G401.6 (cell line): ENCODE results near the gene MBD4.

Experiments used
- FAIRE-seq: peaks from 2 replicates; lab custom pipeline; 2012; peaks lifted over from hg19 to GRCh38; lab: Jason Lieb, UNC

The MBD4 gene

GRCh38 chr3:129463094-129463493, 23.3 kb upstream of the MBD4 start:
- no peak for FAIRE-seq

GRCh38 chr3:129462361-129462968, 22.7 kb upstream of the MBD4 start:
- no peak for FAIRE-seq

DNA sequence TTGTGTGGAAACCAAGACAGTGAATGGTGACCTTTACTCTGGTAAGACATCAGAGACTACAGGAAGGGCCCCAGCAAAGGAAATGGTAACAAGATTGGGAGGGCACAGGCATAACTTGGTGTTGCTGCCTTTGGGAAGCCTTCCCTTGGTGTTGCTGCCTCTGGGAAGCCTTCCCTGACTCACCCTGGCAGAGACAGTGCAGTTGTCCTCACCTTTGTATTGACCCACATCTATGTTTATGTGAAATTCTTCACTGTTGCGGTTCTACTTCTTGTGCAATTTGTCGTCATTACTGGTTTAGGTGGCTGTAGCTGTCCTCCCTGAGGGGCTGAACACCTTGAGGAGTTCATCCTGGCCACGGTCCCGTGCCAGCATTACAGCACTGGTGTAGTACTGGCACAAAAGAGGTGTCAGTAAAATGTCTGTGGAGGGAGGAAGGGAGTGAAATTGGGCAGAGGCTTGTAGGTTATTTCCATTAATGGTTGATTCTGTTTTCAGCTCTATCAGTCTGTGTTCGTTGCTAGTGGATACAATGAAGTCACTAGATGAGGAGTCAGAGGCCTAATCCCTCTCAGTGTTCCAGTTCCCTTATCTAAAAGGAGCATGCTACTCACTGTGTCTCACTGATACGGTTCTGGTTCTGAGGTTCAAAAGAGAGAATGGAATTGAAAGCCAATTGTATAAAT, 21.9 kb upstream of the MBD4 start:
- no peak for FAIRE-seq

- no peak for FAIRE-seq
These were observed 21.3 kb upstream of the MBD4 start for GRCh38 chr3:129461022-129461421.

- FAIRE-seq, result no peak
These were observed 20.8 kb upstream of the MBD4 start for GRCh38 chr3:129460572-129460971.

- FAIRE-seq, result no peak
These were observed 20.4 kb upstream of the MBD4 start for GRCh38 chr3:129460155-129460554.

GRCh38 chr3:129453732-129454131, 14.0 kb upstream of the MBD4 start:
- FAIRE-seq, result no peak

DNA sequence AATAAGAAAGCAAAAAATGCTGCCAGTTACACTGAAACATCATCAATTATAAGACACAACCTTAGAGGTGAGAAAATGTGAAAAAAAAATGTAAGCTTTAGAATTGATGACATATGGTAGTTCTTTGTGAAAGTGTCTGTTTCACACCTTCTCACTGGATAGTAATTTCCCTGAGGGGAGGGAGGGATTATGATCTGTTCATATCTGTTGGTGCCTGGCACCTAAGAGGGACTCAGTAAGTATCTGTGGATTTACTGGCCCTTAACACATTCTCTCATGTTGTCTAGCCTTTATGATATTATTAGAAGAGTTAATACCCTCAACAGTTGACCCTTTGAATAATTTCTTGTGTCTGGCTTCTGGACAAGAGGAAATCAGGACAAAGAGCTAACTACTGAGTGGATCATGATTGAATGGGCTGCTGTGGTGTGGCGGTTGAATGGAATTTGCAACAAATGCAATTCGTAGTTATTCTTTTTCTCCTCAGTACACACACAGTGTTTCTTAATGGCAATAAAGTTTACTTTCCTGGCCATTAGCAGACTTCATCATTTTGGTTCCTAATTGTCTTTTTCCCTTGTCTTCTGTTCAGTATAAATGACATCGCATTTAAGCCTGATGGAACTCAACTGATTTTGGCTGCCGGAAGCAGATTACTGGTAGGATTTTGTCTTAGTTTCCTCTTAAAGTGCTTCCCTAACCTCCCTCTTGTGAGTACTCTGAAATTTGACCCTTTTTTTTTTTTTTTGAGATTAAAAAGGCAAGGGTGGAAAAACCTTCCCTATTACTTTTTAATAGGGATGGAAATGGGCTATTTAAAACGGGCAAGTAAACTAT, 9.7 kb upstream of the MBD4 start:
- FAIRE-seq, result no peak

DNA sequence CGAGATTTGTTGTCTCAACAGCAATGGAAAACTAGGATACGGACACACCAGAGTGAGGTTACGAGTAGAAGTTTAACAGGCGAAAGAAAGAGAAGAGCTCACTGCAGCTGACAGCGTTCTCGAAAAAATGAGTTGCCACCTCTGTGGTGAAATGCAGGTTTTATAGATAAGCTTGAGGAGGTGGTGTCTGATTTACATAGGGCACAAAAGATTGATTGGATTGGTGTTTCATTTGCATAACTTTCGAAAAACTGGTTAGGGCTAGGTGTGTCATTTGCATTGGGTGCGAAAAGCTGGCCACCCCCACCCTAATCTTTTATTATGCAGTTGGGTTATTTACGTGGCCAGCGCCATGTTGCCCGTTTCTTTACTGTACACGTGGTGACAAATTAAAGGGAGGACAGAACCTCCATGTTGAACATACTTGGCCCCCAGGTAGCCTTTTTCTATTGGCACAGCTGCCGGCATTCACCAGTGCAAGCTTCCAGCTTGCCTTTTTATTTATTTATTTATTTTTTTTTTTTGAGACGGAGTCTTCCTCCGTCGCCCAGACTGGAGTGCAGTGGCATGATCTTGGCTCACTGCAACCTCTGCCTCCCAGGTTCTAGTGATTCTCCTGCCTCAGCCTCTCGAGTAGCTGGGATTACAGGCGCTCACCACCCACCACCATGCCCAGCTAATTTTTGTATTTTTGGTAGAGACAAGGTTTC, 8.6 kb upstream of the MBD4 start:
- FAIRE-seq, result no peak

GRCh38 chr3:129446926-129447325, 7.2 kb upstream of the MBD4 start:
- FAIRE-seq, result no peak

DNA sequence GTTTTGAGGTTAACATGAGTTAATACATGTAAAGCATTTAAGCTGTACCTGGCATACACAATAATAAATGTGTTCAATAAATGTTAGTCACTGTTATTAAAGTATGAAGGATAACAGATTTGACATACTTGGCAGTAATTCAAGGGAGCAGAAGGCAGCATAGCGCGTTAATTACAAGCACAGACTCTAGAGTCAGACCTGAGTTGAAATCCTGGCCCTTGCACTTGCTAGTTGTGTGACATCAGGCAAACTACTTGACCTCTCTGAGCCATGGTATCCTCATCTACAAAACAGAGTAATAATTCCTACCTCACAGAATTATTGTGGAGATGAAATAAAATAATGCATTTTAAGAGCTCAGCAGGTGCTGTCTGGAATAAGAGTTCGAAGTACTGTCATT, 5.7 kb upstream of the MBD4 start:
- no peak for FAIRE-seq

DNA sequence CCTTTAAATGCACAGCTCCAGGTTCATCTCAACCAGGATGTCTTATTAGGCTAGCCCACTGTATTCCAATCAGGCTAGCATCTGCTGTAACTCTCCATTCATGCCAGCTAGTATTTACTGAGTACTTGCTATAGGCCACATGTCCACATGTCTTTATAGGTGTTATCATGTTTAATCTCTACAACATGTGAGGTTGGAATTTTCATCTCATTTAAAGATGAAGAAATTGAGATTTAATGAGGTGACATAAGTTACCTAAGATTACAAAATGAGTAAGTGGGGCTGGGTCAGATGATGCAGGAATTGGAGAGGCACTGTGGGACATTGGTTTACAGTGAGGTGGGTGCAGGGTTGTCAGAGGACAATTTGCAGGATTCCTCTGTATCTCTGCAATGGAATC, 3.2 kb upstream of the MBD4 start:
- FAIRE-seq, result no peak

DNA sequence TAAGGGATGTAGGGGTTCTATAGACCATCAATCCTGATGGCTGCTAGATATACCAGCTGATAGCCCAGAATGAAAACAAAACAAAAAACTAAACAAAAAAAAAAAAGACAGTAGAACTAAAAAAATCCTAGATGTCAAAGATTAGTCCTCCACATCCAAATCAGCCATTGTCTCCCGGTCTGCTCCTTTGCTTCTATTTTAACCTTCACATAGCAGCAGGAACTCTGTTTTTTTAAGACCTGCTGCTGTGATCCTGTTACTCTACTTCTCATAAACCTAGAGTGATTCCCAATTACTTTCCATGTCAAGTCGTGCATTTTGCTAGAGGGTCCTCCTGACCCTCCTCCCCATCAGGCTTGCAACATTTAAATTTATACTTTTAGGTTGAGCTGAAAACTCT, 2.7 kb upstream of the MBD4 start:
- no peak for FAIRE-seq

- no peak for FAIRE-seq
These were observed 2.0 kb upstream of the MBD4 start for GRCh38 chr3:129441782-129442181.

DNA sequence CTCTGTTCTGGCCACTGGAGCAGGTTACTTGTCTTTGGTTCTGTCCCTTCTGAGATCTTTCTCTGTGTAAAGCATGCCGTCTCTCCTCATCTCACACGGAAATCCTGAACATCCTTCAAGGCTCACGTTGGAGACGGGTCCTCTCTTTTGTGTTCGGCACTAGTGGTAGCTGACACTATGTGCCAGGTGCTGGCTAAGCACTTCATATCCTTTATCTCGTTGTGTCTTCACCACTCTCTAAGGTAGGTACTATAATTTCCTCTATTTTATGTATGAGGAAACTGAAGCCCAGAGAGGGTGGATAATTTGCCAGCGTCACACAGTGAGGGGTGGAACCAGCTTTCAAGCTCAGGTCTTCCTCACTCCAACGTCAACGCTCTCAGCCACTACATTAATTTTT, 1.5 kb upstream of the MBD4 start:
- no peak for FAIRE-seq

- FAIRE-seq, result no peak
These were observed 956 bp upstream of the MBD4 start for GRCh38 chr3:129440618-129441190.

DNA sequence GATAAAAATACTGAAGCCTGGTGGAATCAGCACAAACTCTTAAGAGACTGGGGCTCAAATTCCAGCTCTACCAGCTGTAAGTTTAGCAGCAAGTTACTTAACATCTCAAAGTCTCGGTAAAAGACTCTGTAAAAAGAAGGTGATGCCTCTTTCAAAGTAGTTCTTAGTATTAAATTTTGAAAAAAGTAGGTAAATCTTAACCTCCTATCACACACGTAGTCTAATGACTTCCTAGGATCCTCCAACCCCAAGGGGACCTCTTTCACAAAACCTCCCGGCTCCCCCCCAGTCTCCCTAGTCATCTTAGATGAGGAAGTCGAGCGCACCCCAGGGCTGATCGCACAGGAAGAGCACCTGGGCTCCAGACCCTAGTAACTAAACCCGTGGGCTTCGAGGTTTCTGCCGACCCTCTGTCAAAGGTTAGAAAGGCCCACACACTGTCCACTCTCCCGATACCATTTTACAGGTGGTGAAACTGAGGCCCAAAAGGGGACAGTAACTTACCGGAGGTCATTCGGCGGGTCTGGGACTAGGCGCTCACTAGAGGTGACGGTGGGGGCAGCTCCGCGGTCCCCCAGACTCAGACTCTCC, 427 bp downstream of the MBD4 start:
- no peak for FAIRE-seq

DNA sequence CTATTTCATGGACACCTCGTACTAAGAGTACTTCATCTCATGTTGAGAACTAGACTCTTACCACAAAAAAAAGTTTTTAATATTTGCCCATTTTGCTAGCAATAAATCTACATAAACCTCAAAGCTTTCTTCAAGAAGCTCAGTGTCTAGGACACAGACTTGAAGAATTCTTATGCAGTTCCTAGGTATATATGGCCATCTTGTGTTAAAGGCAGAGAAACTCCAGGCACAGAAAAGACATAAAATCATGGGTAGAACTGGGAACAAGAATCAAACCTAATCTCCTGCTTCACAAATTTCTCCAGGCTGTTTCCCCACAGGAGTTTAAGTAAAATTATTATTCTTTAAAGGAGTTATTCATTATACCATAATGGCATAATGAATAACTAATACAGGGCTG, 4.4 kb downstream of the MBD4 start:
- no peak for FAIRE-seq

GRCh38 chr3:129434140-129434539, 5.6 kb downstream of the MBD4 start:
- FAIRE-seq, result no peak

DNA sequence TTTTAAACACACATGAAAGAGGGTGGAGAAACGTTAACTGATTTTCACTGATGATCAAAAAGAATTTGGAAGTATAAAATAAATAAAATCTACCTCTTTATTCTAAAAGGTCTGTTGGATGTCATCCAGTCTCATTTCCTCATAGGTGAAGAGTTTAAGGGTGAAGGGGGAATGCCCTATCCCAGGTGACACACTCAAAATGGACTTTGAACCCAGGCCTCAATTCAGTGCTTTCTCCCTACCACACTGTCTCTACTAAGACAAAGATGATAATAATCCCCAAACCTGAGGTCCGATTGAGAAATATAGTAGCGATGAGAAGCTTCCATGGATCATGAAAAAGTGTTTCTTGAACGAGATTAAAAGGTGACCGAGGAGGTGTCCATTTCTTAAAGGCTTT, 6.2 kb downstream of the MBD4 start:
- FAIRE-seq, result no peak

DNA sequence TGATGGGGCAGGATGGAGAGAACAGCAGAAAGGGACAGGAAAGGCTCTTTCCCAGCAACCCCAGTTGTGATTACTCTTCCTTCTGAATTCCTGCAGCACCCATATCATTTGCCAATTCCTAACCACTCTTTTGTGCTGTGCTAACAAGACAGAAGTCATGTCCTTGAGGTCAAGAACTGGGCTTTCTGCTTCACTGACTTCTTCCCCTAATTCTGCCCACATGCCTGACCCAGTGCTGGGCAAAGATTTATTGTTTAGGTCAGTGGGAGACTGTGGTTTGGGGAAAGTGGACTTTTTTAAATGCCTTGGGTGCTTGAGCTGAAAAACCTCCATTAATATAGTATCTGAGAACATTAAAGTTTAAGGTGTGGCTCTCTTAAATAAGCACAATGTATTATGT, 7.1 kb downstream of the MBD4 start:
- no peak for FAIRE-seq

DNA sequence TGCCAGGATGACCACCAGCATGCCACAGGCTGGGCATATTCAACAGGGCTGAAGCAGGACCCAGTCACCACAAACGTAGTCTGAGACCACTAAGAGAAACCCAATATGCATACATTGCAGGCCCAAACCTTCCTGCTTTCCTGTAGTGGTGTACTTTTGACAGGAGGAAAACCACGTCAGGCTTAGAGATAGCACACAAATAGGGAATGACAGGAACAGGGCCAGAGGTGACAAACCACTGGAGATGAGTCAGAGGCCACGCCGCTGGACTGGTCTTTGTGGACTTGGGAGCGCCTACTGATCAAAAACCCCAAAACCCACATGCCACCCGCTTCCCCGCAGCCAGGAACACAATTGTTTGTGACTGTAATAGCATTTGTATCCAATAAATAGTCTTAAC, 7.7 kb downstream of the MBD4 start:
- FAIRE-seq, result no peak
